ENCODE measurements around the gene TMEM169. TPM values are rescaled to one million over a fixed set of nuclear protein-coding genes. Genes with fewer than 3 reads are reported as not detected.

TMEM169 gene
- total RNA-seq, 6 experiments from 2014 or later: 0.09 to 0.25 (median 0.13) TPM; not detected in 3

DNA sequence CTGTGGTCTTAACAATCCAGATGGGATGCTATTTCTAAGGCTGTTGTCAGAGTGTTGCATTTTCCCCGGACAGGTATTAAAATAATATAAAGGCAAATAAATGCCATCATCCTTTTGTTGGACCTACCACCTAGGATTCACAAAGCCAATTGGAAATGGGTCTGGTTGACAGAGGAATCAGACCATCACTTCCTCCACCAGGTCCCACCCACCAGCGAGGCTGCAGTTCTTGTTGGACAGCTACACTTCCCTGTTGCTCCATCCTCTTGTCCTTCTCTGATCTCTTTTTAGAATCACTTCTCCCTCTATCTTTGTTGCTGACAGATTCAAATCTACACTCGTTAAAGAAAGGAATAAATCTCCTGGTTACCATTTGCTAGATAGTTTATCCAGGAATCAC lies 1.1 kb downstream of the TMEM169 start:
- TF ChIP-seq, protein P1, sequence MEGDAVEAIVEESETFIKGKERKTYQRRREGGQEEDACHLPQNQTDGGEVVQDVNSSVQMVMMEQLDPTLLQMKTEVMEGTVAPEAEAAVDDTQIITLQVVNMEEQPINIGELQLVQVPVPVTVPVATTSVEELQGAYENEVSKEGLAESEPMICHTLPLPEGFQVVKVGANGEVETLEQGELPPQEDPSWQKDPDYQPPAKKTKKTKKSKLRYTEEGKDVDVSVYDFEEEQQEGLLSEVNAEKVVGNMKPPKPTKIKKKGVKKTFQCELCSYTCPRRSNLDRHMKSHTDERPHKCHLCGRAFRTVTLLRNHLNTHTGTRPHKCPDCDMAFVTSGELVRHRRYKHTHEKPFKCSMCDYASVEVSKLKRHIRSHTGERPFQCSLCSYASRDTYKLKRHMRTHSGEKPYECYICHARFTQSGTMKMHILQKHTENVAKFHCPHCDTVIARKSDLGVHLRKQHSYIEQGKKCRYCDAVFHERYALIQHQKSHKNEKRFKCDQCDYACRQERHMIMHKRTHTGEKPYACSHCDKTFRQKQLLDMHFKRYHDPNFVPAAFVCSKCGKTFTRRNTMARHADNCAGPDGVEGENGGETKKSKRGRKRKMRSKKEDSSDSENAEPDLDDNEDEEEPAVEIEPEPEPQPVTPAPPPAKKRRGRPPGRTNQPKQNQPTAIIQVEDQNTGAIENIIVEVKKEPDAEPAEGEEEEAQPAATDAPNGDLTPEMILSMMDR (IDR thresholded peaks at IDR 0.05): no peak
- no peak for DNase-seq
- H3K9me3 Mint-ChIP-seq: no peaks in the 10 kb centered on the region
- peaks cover 24% of the 10 kb centered on the region for H3K27me3 Mint-ChIP-seq (ENCODE audit: insufficient read depth)
- H3K36me3 Mint-ChIP-seq (ENCODE audit: low read depth): no peaks in the 10 kb centered on the region
- peaks cover 32% of the 10 kb centered on the region for H3K4me1 Mint-ChIP-seq (ENCODE audit: low read depth)
- H3K4me3 Mint-ChIP-seq: peak overlapping the region; percentile 96
- no peak overlapping the region for H3K27ac Mint-ChIP-seq

DNA sequence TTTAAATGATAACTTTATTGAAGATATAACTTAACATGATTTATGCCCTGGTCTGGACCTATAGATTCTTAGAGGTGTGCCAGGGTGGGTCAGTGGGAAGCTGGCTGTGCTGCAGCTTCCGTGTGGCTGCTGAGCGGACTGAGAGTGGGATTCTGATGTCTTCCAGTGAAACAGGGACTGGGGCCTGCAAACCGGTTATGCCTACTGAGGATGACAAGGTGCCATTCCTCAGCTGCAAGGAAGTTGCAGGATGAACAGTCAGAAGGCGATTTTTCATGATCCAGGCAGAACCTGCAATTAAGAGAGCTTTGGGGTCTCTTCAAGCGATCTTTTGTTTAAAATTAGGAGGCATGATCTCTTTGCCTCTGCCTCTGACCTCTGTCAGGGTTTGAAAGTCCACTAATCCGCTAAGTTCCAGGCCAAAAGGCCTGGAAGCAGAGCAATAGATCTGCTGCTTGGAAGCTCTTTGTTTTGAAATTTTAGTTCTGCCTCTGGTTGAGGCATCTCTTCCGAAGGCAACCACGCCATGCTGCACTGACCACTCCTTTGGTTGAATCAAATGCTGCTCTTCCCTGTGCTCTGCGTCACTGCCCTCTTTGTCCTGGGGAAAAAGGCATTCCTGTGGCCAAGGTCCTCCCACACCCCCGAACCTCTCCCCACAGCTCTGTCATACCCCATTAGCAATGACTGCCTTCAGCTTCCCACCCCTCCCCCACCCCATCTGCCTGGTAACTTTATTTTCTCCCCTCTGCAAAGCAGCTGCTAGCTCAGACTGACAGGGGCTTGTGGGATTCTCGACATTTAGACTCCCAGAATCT lies 2.0 kb downstream of the TMEM169 start:
- no peaks in the 10 kb centered on the region for H3K36me3 Mint-ChIP-seq (ENCODE audit: low read depth)
- no peaks in the 10 kb centered on the region for H3K9me3 Mint-ChIP-seq
- H3K27me3 Mint-ChIP-seq (ENCODE audit: insufficient read depth): peaks cover 24% of the 10 kb centered on the region
- H3K4me1 Mint-ChIP-seq (ENCODE audit: low read depth): peaks cover 32% of the 10 kb centered on the region
- H3K4me3 Mint-ChIP-seq: no peak overlapping the region
- H3K27ac Mint-ChIP-seq: no peak overlapping the region
- TF ChIP-seq, protein P1 (IDR thresholded peaks at IDR 0.05): no peak
- DNase-seq: no peak

DNA sequence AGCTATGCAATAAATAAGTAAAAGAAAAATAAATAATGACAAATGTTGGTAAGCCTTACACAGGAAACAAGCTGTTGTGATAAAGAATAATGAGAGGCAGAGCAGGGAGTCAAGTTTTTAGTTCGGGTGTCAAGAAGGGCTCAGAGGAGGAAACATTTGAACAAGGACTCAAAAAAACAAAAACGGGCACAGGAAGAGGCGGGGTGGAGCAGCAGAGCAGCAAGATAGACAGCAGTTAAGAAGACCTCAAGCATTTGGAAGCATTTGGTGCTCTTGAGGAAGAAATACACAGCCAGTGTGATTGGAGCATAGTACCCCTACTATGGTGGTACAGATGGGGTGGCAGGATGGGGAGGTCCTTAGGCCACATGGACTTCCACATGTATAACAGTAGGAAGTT lies 2.8 kb downstream of the TMEM169 start:
- Mint-ChIP-seq H3K9me3 (no peaks in the 10 kb centered on the region), H3K36me3 (ENCODE audit: low read depth) (no peaks in the 10 kb centered on the region), H3K27me3 (ENCODE audit: insufficient read depth) (peaks cover 24% of the 10 kb centered on the region), H3K27ac (no peak overlapping the region), H3K4me1 (ENCODE audit: low read depth) (peaks cover 32% of the 10 kb centered on the region), H3K4me3 (no peak overlapping the region)
- TF ChIP-seq, protein P1 (IDR thresholded peaks at IDR 0.05): no peak
- no peak for DNase-seq

DNA sequence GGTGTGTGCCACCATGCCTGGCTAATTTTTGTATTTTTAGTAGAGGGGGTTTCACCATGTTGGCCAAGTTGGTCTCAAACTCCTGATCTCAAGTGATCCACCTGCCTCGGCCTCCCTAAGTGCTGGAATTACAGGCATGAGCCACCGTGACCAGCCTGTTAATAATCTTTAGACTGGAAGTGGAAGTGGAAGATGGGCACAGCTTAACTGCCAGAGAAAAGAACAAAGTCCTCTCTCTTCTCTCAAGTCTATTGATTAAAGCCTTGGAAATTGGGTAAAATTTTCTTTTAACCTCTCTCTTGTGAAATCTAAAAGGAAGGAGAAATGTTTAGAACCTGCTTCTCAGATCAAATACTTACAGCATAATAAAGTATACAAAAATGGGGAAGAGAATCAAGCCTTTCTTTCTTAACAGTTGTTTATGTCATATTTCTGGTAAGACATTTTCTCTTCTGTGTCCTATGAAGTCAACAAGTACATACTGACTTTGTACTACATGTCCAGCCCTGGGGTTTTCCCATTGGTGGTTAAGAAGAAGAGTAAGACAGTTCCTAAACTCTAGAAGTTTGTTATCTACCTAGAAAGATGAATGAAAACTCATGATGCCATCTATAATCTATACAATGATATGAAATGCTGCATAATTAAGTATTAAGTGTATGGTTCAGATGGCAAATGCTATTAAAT lies 4.6 kb downstream of the TMEM169 start:
- Mint-ChIP-seq H3K27me3 (ENCODE audit: insufficient read depth) (peaks cover 30% of the 10 kb centered on the region), H3K4me1 (ENCODE audit: low read depth) (peaks cover 34% of the 10 kb centered on the region), H3K4me3 (no peak overlapping the region)

DNA sequence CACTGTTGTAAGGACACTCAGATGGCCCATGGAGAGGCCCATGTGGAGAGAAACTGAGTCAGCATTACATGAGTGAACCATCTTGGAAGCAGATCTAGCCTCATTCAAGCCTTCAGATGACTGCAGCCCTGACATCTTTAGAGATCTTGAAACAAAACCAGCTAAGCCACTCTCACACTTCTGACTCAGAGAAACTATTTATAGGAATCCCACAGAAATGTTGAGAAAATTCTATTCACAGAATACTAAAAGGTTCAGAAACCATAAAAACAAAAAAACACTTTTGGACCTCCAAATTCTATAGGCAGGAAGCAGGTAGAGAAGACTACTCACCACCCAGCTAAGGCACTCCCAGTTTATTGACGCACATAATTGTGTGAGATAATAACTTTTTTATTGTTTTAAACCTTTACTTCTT lies 8.7 kb downstream of the TMEM169 start:
- no peak overlapping the region; the same call in 1 of the 2 replicates for H3K27ac Mint-ChIP-seq
- H3K9me3 Mint-ChIP-seq: peaks cover 6% of the 10 kb centered on the region; the same call in 1 of the 2 replicates
- DNase-seq: peak; percentile 47
- peaks cover 5% of the 10 kb centered on the region; the same call in 1 of the 2 replicates for H3K36me3 Mint-ChIP-seq (ENCODE audit: low read depth)
- H3K27me3 Mint-ChIP-seq (ENCODE audit: insufficient read depth): peaks cover 29% of the 10 kb centered on the region
- TF ChIP-seq, protein P1 (IDR thresholded peaks at IDR 0.05): no peak
- no peak overlapping the region for H3K4me3 Mint-ChIP-seq
- peaks cover 11% of the 10 kb centered on the region for H3K4me1 Mint-ChIP-seq (ENCODE audit: low read depth)

More for the DNA sequence above, 4.6 kb downstream of the TMEM169 start:
- TF ChIP-seq, protein P1 (IDR thresholded peaks at IDR 0.05): no peak
- DNase-seq: no peak
- Mint-ChIP-seq H3K9me3 (peaks cover 6% of the 10 kb centered on the region; the same call in 1 of the 2 replicates), H3K36me3 (ENCODE audit: low read depth) (peaks cover 5% of the 10 kb centered on the region; the same call in 1 of the 2 replicates), H3K27ac (no peak overlapping the region)

Data from HFFc6 (cell line).